ENCODE results near the gene PDE6B. TPM values are rescaled to one million over a fixed set of nuclear protein-coding genes. Genes with fewer than 3 reads are reported as not detected.

PDE6B gene
- total and polyA plus RNA-seq, 2 of the 13 experiments (the other 11 are each of a cell fraction or from before 2014, with no cell fraction given), result 0.38 to 0.40 TPM

DNA sequence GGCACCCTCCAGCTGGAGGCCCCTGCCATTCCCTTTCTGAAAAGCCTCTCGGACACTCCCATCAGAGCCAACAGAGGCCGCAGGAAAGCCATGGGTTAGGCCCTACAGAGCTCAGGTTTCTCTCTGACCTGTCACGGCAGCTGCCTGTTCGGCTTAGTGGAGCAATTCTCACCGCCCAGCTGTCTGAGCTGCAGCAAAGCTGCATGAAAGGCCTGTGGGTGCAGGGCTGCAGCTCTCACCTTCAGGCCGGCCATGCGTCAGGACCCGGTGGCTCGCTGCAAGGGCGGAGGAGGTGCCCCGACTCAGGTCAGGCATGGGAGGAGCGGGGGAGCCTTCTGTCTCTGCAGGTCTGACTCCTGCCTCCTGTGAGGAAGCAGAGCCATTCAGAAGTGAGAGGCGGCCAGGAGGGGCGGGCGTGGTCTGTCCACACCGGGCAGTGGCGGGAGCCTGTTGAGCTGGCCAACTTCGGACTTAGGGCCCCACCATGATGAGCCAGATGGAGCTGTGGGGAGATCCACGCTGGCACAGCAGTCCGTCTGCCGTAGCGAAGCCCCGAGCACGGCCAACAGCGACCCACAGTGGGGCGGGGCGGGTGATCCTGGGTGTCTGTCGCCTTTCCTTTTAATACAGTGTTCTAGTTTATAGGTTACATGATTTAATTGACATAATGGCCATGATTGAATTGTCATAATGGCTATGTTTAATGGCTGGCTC, 23.4 kb downstream of the PDE6B start (continued):
- TF ChIP-seq, protein P1, sequence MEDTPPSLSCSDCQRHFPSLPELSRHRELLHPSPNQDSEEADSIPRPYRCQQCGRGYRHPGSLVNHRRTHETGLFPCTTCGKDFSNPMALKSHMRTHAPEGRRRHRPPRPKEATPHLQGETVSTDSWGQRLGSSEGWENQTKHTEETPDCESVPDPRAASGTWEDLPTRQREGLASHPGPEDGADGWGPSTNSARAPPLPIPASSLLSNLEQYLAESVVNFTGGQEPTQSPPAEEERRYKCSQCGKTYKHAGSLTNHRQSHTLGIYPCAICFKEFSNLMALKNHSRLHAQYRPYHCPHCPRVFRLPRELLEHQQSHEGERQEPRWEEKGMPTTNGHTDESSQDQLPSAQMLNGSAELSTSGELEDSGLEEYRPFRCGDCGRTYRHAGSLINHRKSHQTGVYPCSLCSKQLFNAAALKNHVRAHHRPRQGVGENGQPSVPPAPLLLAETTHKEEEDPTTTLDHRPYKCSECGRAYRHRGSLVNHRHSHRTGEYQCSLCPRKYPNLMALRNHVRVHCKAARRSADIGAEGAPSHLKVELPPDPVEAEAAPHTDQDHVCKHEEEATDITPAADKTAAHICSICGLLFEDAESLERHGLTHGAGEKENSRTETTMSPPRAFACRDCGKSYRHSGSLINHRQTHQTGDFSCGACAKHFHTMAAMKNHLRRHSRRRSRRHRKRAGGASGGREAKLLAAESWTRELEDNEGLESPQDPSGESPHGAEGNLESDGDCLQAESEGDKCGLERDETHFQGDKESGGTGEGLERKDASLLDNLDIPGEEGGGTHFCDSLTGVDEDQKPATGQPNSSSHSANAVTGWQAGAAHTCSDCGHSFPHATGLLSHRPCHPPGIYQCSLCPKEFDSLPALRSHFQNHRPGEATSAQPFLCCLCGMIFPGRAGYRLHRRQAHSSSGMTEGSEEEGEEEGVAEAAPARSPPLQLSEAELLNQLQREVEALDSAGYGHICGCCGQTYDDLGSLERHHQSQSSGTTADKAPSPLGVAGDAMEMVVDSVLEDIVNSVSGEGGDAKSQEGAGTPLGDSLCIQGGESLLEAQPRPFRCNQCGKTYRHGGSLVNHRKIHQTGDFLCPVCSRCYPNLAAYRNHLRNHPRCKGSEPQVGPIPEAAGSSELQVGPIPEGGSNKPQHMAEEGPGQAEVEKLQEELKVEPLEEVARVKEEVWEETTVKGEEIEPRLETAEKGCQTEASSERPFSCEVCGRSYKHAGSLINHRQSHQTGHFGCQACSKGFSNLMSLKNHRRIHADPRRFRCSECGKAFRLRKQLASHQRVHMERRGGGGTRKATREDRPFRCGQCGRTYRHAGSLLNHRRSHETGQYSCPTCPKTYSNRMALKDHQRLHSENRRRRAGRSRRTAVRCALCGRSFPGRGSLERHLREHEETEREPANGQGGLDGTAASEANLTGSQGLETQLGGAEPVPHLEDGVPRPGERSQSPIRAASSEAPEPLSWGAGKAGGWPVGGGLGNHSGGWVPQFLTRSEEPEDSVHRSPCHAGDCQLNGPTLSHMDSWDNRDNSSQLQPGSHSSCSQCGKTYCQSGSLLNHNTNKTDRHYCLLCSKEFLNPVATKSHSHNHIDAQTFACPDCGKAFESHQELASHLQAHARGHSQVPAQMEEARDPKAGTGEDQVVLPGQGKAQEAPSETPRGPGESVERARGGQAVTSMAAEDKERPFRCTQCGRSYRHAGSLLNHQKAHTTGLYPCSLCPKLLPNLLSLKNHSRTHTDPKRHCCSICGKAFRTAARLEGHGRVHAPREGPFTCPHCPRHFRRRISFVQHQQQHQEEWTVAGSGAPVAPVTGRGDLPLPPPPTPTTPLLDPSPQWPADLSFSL (CRISPR knock-in tag; IDR thresholded peaks at IDR 0.05), result no peak
- TF ChIP-seq, protein P2, sequence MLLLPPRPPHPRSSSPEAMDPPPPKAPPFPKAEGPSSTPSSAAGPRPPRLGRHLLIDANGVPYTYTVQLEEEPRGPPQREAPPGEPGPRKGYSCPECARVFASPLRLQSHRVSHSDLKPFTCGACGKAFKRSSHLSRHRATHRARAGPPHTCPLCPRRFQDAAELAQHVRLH (CRISPR knock-in tag; IDR thresholded peaks at IDR 0.05; ENCODE audit: borderline replicate concordance, low read depth), result no peak
- TF ChIP-seq TSC22D2 (CRISPR knock-in tag; IDR thresholded peaks at IDR 0.05; ENCODE audit: borderline replicate concordance), result no peak
- TF ChIP-seq, protein P3, sequence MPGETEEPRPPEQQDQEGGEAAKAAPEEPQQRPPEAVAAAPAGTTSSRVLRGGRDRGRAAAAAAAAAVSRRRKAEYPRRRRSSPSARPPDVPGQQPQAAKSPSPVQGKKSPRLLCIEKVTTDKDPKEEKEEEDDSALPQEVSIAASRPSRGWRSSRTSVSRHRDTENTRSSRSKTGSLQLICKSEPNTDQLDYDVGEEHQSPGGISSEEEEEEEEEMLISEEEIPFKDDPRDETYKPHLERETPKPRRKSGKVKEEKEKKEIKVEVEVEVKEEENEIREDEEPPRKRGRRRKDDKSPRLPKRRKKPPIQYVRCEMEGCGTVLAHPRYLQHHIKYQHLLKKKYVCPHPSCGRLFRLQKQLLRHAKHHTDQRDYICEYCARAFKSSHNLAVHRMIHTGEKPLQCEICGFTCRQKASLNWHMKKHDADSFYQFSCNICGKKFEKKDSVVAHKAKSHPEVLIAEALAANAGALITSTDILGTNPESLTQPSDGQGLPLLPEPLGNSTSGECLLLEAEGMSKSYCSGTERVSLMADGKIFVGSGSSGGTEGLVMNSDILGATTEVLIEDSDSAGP (CRISPR knock-in tag; IDR thresholded peaks at IDR 0.05; ENCODE audit: borderline replicate concordance), result peak; percentile 25; the same call in 1 of the 2 replicates
- TF ChIP-seq ZFYVE20 (CRISPR knock-in tag; IDR thresholded peaks at IDR 0.05; ENCODE audit: borderline replicate concordance, low read depth), result no peak
- TF ChIP-seq, protein P4, sequence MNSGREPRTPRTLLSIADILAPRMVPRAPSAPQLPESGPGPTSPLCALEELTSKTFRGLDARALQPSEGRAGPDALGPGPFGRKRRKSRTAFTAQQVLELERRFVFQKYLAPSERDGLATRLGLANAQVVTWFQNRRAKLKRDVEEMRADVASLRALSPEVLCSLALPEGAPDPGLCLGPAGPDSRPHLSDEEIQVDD (CRISPR knock-in tag; IDR thresholded peaks at IDR 0.05; ENCODE audit: borderline replicate concordance), result no peak
- no peak for TF ChIP-seq ZNF264 (CRISPR knock-in tag; IDR thresholded peaks at IDR 0.05)
- TF ChIP-seq, protein P5, sequence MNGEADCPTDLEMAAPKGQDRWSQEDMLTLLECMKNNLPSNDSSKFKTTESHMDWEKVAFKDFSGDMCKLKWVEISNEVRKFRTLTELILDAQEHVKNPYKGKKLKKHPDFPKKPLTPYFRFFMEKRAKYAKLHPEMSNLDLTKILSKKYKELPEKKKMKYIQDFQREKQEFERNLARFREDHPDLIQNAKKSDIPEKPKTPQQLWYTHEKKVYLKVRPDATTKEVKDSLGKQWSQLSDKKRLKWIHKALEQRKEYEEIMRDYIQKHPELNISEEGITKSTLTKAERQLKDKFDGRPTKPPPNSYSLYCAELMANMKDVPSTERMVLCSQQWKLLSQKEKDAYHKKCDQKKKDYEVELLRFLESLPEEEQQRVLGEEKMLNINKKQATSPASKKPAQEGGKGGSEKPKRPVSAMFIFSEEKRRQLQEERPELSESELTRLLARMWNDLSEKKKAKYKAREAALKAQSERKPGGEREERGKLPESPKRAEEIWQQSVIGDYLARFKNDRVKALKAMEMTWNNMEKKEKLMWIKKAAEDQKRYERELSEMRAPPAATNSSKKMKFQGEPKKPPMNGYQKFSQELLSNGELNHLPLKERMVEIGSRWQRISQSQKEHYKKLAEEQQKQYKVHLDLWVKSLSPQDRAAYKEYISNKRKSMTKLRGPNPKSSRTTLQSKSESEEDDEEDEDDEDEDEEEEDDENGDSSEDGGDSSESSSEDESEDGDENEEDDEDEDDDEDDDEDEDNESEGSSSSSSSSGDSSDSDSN (CRISPR knock-in tag; IDR thresholded peaks at IDR 0.05), result peak; percentile 48
- TF ChIP-seq ZNF570 (CRISPR knock-in tag; IDR thresholded peaks at IDR 0.05; ENCODE audit: borderline replicate concordance), result no peak
